K562 (cell line): ENCODE results near the gene LASP1. TPM values are rescaled to one million over a fixed set of nuclear protein-coding genes. Genes with fewer than 3 reads are reported as not detected.
A peak's percentile ranks its signal among the peaks of the same experiment; 100 is the strongest.

Source experiments
- ARID3B ChIP-seq: fragments of 250-450 bp; sonication (Bioruptor Pico); IDR thresholded peaks from 2 replicates; pipeline ENCODE4 v1.4.0; 2020; ENCODE audit warnings: borderline replicate concordance
- BRCA1 ChIP-seq, 2 experiments: fragments of 450-650 bp in 1 of 2; sonication (generic) in 1 of 2; formaldehyde crosslinking in 1 of 2; IDR thresholded peaks; 2 replicates each; pipeline versions ENCODE4 v1.5.0 to v1.6.1; 2017 to 2020; ENCODE audit warnings: mild to moderate bottlenecking in 1 of 2, missing genetic modification reagents in 1 of 2
- EHMT2 ChIP-seq: fragments of 450-650 bp; IDR thresholded peaks from 2 replicates; pipeline ENCODE4 v1.6.1; 2018; ENCODE audit warnings: antibody characterized with exemption
- ELK3 ChIP-seq: fragments of 450-650 bp; formaldehyde crosslinking; IDR thresholded peaks from 2 replicates; pipeline ENCODE4 v1.4.0; 2020; ENCODE audit warnings: mild to moderate bottlenecking
- LCOR ChIP-seq: sonication (generic); formaldehyde crosslinking; IDR thresholded peaks from 2 replicates; pipeline ENCODE4 v1.8.0; 2022; ENCODE audit warnings: mild to moderate bottlenecking, missing genetic modification reagents
- MAFK ChIP-seq: IDR thresholded peaks from 2 replicates; pipeline ENCODE4 v1.6.1; 2011; ENCODE audit warnings: low read length, improper control_type of control experiment
- NBN ChIP-seq: fragments of 450-650 bp; IDR thresholded peaks from 2 replicates; pipeline ENCODE4 v1.6.1; 2016; ENCODE audit warnings: low read depth, mild to moderate bottlenecking
- PHF20 ChIP-seq: fragments of 450-650 bp; IDR thresholded peaks from 2 replicates; pipeline ENCODE4 v1.6.1; 2018; ENCODE audit not compliant: partially characterized antibody
- RERE ChIP-seq: sonication (generic); formaldehyde crosslinking; IDR thresholded peaks from 2 replicates; pipeline ENCODE4 v1.8.0; 2023; ENCODE audit warnings: missing genetic modification reagents, mild to moderate bottlenecking, borderline replicate concordance
- ZFP30 ChIP-seq: fragments of 250-450 bp; sonication (Bioruptor Pico); IDR thresholded peaks from 2 replicates; pipeline ENCODE4 v1.8.0; 2022; ENCODE audit warnings: moderate library complexity, mild to moderate bottlenecking, inconsistent platforms, borderline replicate concordance
- ZNF253 ChIP-seq: fragments of 250-450 bp; sonication (Bioruptor Pico); conservative IDR thresholded peaks from 2 replicates; pipeline ENCODE4 v1.6.1; 2021; ENCODE audit warnings: mild to moderate bottlenecking
- ZNF316 ChIP-seq: fragments of 450-650 bp; IDR thresholded peaks from 2 replicates; pipeline ENCODE4 v1.6.1; 2016
- ZNF511 ChIP-seq: sonication (generic); formaldehyde crosslinking; IDR thresholded peaks from 2 replicates; pipeline ENCODE4 v1.8.0; 2022; ENCODE audit warnings: mild to moderate bottlenecking, missing genetic modification reagents
- polyA plus RNA-seq, 8 experiments: library from polyadenylated mRNA; depleted of rRNA in 4 of 8; stranded (reverse) in 5 of 8; unstranded in 3 of 8; fragments of >200 nt; fragmentation: Nextera tagmentation in 2 of 8; fragmentation: Illumina TruSeq in 1 of 8; extraction: Ambion mirVana in 2 of 8; extraction: Trizol in 1 of 8; gene quantifications; 2 replicates each; pipeline versions ENCODE4 v1.2.1 to v1.2.3, GENCODE V29; 2011 to 2014; ENCODE audit warnings: inconsistent platforms in 1 of 8, missing spikeins in 1 of 8
- total RNA-seq, 7 experiments: library from RNA; depleted of rRNA in 6 of 7; stranded (reverse); fragments of >200 nt in 6 of 7; fragmentation: Illumina TruSeq in 2 of 7; extraction: Trizol in 2 of 7; gene quantifications; 2 replicates each; pipeline versions ENCODE4 v1.2.1 to v1.2.3, GENCODE V29; 2011 to 2021; ENCODE audit warnings: low replicate concordance in 1 of 7
- TF ChIP-seq, protein P1 (sequence below): fragments of 250-450 bp; sonication (Bioruptor Pico); IDR thresholded peaks from 2 replicates; pipeline ENCODE4 v1.5.1; 2021; ENCODE audit warnings: mild to moderate bottlenecking

The LASP1 gene
- total and polyA plus RNA-seq, 9 of the 15 experiments (the other 6 are each of a cell fraction or from before 2014, with no cell fraction given): 23.0 to 125 (median 55.3) TPM

DNA sequence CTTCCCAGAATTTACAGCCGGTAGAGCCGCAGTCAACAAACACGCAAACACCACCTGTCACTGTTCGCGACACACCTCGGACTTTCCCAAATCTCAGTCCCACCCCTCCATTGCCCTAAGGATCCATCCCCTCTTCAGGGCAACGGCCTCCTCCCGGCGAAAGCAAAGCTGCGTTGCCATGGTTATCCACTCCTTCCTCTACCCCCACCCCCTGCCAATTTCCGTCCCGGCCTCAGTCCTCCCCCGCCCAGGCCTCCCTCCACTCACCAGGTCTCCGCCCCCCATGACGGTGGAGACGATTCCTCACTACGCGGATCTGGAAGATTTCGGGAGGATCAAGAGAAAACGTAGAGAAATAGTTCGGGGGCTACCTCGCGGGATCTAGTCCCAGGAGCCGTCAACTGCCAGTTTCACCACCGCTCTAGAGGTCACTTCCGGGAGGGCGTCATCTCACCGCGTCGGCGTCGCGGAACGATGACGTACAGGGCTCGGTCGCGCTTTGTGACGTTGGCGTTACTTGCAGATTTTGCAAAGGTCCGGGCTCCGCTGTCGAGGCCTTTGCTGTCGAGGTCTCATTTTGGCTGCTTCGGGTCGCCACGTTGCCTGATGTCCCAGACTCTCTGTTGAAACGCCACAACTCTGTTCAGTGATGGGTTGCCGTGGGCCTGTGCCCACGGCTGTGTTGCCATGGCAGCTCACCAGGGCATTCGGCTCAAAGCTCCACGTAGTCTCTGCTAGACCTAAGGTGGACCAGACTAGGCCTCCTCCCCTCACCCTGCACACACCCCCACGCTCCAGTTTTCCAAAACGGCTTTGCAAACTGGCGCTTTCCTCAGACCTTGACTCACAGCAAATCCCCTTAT, 44.7 kb upstream of the LASP1 start, which contains the start of gene CWC25 (continued):
- TF ChIP-seq ELK3 (CRISPR knock-in tag) (no peak), ZFP30 (CRISPR knock-in tag) (no peak), LCOR (CRISPR knock-in tag) (no peak; the same call in 1 of the 2 replicates), EHMT2 (no peak), MAFK (peak; percentile 90), NBN (peak; percentile 100), BRCA1 (IDR thresholded peaks at IDR 0.05) (no peak), BRCA1 (CRISPR knock-in tag; IDR thresholded peaks at IDR 0.05) (no peak), ZNF511 (CRISPR knock-in tag) (no peak), ARID3B (no peak), PHF20 (peak; percentile 100), ZNF316 (peak; percentile 80), ZNF253 (CRISPR knock-in tag) (no peak), RERE (CRISPR knock-in tag) (no peak)
- TF ChIP-seq, protein P1, sequence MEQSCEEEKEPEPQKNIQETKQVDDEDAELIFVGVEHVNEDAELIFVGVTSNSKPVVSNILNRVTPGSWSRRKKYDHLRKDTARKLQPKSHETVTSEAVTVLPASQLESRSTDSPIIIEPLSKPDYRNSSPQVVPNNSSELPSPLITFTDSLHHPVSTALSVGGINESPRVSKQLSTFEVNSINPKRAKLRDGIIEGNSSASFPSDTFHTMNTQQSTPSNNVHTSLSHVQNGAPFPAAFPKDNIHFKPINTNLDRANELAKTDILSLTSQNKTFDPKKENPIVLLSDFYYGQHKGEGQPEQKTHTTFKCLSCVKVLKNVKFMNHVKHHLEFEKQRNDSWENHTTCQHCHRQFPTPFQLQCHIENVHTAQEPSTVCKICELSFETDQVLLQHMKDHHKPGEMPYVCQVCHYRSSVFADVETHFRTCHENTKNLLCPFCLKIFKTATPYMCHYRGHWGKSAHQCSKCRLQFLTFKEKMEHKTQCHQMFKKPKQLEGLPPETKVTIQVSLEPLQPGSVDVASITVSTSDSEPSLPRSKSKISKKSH (CRISPR knock-in tag): no peak
